OCI-LY7 (cell line): ENCODE data around the gene SMIM10. TPM values are rescaled to one million over a fixed set of nuclear protein-coding genes. Genes with fewer than 3 reads are reported as not detected.

Experiments used
- BruUV-seq: library from RNA; stranded (reverse); fragments of 400-500 nt; replicated peaks from 2 replicates; lab custom pipeline; 2021; lab: Mats Ljungman, UMichigan
- CTCF ChIA-PET: fragments of 300-600 bp; sonication (Branson Sonifier 250); formaldehyde crosslinking; loops from one replicate; lab custom pipeline; 2022; ENCODE audit warnings: antibody characterized with exemption; ENCODE audit not compliant: unreplicated experiment; lab: Charles Lee
- POLR2A ChIA-PET: fragments of 300-600 bp; sonication (Branson Sonifier 250); formaldehyde crosslinking; loops from one replicate; lab custom pipeline; 2022; ENCODE audit warnings: antibody characterized with exemption; lab: Charles Lee
- DNase-seq: peaks from one replicate; pipeline ENCODE4 v3.0.0-alpha.2; 2015; ENCODE audit warnings: low spot score
- H2AFZ ChIP-seq: fragments of 200-600 bp; sonication (generic), shearing (Covaris generic); 2 replicates; pipeline ENCODE4 v1.6.1; 2014; ENCODE audit warnings: mild to moderate bottlenecking, antibody characterized with exemption, low read length, moderate library complexity
- H3K27ac ChIP-seq: fragments of 200-600 bp; sonication (generic); 2 replicates; pipeline ENCODE4 v1.5.1; 2014; ENCODE audit warnings: mixed run types, low read depth, mild to moderate bottlenecking, moderate library complexity, low read length, inconsistent platforms; ENCODE audit not compliant: poor library complexity, severe bottlenecking
- H3K36me3 ChIP-seq: fragments of 200-600 bp; sonication (generic); 2 replicates; pipeline ENCODE4 v1.6.1; 2014; ENCODE audit warnings: mild to moderate bottlenecking, antibody characterized with exemption, low read length, moderate library complexity, mixed read lengths; ENCODE audit not compliant: insufficient read depth
- H3K4me1 ChIP-seq: fragments of 200-600 bp; sonication (generic); 2 replicates; pipeline ENCODE4 v1.5.1; 2014; ENCODE audit warnings: mild to moderate bottlenecking, low read length; ENCODE audit not compliant: insufficient read depth, poor library complexity, severe bottlenecking
- H3K4me2 ChIP-seq: fragments of 200-600 bp; sonication (generic); 2 replicates; pipeline ENCODE4 v1.6.1; 2014; ENCODE audit warnings: mild to moderate bottlenecking, low read length
- H3K4me3 ChIP-seq: fragments of 200-600 bp; sonication (generic); 2 replicates; pipeline ENCODE4 v1.5.1; 2014; ENCODE audit warnings: mild to moderate bottlenecking, low read depth, low read length; ENCODE audit not compliant: poor library complexity, severe bottlenecking
- H3K79me2 ChIP-seq: fragments of 200-600 bp; sonication (generic); 2 replicates; pipeline ENCODE4 v1.6.1; 2016; ENCODE audit warnings: low read depth, mild to moderate bottlenecking, low read length, moderate library complexity, mixed read lengths; ENCODE audit not compliant: insufficient read depth
- H3K9me2 ChIP-seq: fragments of 200-600 bp; sonication (generic); 2 replicates; pipeline ENCODE4 v1.6.1; 2016; ENCODE audit warnings: mild to moderate bottlenecking, low read length, mixed read lengths; ENCODE audit not compliant: insufficient read depth
- H3K9me3 ChIP-seq: fragments of 200-600 bp; sonication (generic); 2 replicates; pipeline ENCODE4 v1.6.1; 2014; ENCODE audit warnings: mild to moderate bottlenecking, mixed run types, low read length, mixed read lengths
- H4K20me1 ChIP-seq: fragments of 200-600 bp; sonication (generic); 2 replicates; pipeline ENCODE4 v1.6.1; 2014; ENCODE audit warnings: mild to moderate bottlenecking, antibody characterized with exemption, low read length, moderate library complexity, mixed read lengths; ENCODE audit not compliant: insufficient read depth
- EZH2phosphoT487 ChIP-seq: fragments of 200-600 bp; sonication (generic); IDR thresholded peaks from 2 replicates; pipeline ENCODE4 v1.6.1; 2018; ENCODE audit warnings: low read depth, borderline replicate concordance, mild to moderate bottlenecking, mixed run types, antibody characterized with exemption, low read length, moderate library complexity, mixed read lengths
- intact Hi-C: fragments of 100-400 bp; cut with micrococcal nuclease; formaldehyde crosslinking; loops from one replicate; pipeline ENCODE4 v1.10.0; 2022; ENCODE audit not compliant: unreplicated experiment
- total RNA-seq, 2 experiments: library from RNA; depleted of rRNA in 1 of 2; stranded (reverse); fragments of >200 nt in 1 of 2; shearing (Covaris generic) in 1 of 2; gene quantifications; 2 replicates each; pipeline ENCODE4 v1.2.3, GENCODE V29; 2014 to 2022
- TF ChIP-seq, protein P1 (sequence below): fragments of 200-600 bp; sonication (generic); conservative IDR thresholded peaks from 2 replicates; pipeline ENCODE4 v1.5.1; 2014; ENCODE audit warnings: mild to moderate bottlenecking, antibody characterized with exemption, low read length, moderate library complexity, mixed read lengths

Gene SMIM10
- total RNA-seq, 2 experiments from 2014 or later: 0.16 to 1.5 TPM

DNA sequence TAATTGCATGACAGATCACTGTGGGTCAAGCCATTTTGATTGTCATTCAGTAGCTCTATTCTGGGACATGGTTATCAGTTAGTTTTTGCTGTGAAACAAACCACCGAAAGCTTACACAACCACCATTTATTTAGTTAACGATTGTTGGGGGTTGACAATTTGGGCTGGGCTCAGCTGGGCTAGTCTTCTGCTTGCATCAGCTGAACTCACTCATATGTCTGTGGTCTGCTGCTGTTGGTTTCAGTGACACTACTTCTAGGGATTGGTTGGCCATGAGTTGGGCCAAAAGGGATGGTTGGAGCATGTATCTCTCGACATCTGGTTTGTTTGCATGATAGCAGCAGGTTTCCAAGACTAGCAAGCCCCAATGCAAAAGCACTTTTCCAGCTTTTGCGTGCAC, 5.3 kb upstream of the SMIM10 start:
- CTCF ChIA-PET: no interaction called here
- H3K36me3 ChIP-seq: no peaks in the 10 kb centered on the region
- H3K4me2 ChIP-seq: no peak overlapping the region
- no TSS peak for BruUV-seq
- no peaks in the 10 kb centered on the region for H3K4me1 ChIP-seq
- DNase-seq: no peak
- intact Hi-C loops: no loop called here
- no peak overlapping the region for H2AFZ ChIP-seq
- H3K79me2 ChIP-seq: no peaks in the 10 kb centered on the region
- H3K9me2 ChIP-seq: no peaks in the 10 kb centered on the region
- POLR2A ChIA-PET: no interaction called here
- H4K20me1 ChIP-seq: no peaks in the 10 kb centered on the region
- no peak overlapping the region for H3K4me3 ChIP-seq
- TF ChIP-seq, protein P1, sequence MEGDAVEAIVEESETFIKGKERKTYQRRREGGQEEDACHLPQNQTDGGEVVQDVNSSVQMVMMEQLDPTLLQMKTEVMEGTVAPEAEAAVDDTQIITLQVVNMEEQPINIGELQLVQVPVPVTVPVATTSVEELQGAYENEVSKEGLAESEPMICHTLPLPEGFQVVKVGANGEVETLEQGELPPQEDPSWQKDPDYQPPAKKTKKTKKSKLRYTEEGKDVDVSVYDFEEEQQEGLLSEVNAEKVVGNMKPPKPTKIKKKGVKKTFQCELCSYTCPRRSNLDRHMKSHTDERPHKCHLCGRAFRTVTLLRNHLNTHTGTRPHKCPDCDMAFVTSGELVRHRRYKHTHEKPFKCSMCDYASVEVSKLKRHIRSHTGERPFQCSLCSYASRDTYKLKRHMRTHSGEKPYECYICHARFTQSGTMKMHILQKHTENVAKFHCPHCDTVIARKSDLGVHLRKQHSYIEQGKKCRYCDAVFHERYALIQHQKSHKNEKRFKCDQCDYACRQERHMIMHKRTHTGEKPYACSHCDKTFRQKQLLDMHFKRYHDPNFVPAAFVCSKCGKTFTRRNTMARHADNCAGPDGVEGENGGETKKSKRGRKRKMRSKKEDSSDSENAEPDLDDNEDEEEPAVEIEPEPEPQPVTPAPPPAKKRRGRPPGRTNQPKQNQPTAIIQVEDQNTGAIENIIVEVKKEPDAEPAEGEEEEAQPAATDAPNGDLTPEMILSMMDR: no peak
- no peak for TF ChIP-seq EZH2phosphoT487
- no peaks in the 10 kb centered on the region for H3K9me3 ChIP-seq
- H3K27ac ChIP-seq: no peak overlapping the region

DNA sequence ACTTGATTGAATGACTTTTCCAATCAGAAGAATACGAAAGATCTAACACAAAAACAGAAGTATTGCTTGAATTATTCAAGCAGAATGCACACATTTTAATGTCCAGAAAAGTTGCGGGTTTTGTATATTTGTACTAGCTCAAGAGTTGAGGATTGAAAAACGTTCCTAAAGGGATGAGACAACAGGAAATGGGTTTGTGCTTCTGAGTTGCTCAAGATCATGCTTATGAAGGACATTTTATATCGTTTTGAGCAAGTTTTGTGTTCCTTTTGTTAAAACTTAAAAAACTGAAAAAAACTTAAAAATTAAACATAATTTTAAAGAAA, 353 bp upstream of the SMIM10 start:
- Histone ChIP-seq H3K4me2 (peak overlapping the region; percentile 40; the same call in 1 of the 2 replicates), H3K36me3 (no peaks in the 10 kb centered on the region), H3K4me3 (no peak overlapping the region), H4K20me1 (no peaks in the 10 kb centered on the region), H3K9me3 (no peaks in the 10 kb centered on the region), H3K79me2 (no peaks in the 10 kb centered on the region), H2AFZ (peak overlapping the region; percentile 50; the same call in 1 of the 2 replicates), H3K9me2 (no peaks in the 10 kb centered on the region), H3K4me1 (peaks cover 6% of the 10 kb centered on the region), H3K27ac (no peak overlapping the region)
- no TSS peak for BruUV-seq
- ChIA-PET CTCF (no interaction called here), POLR2A (interaction anchor here (0.6 kb wide), 2 partner anchors 24 to 1501 kb away, joined by 3 read pairs; no protein-coding TSS in a partner anchor)
- TF ChIP-seq, protein P1: no peak
- TF ChIP-seq EZH2phosphoT487: no peak
- DNase-seq: no peak
- intact Hi-C loops: no loop called here

DNA sequence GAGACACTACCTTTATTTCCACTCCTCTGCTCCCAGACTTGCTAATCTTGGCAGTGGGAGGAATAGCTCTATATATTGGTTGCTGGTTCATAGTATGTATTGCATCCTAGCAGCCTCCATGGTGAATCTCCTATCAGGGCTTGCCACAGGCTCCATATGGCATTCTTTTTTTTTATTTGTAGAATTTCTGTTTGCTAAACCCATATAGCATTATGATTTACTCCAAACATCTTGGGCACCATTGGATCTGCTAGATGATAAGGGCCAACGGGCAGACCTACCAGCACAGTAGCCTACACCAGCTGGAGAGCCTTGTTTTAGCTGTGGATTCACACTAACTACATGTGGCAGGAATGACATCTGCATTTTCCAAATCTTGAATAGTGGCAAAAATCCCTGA, 6.9 kb downstream of the SMIM10 start:
- ChIA-PET CTCF (no interaction called here), POLR2A (no interaction called here)
- no peak for TF ChIP-seq EZH2phosphoT487
- TF ChIP-seq, protein P1: no peak
- no peak for DNase-seq
- Histone ChIP-seq H3K4me1 (no peaks in the 10 kb centered on the region), H3K9me3 (no peaks in the 10 kb centered on the region), H3K4me2 (no peak overlapping the region), H3K36me3 (no peaks in the 10 kb centered on the region), H3K4me3 (no peak overlapping the region), H2AFZ (no peak overlapping the region), H4K20me1 (no peaks in the 10 kb centered on the region), H3K79me2 (no peaks in the 10 kb centered on the region), H3K27ac (no peak overlapping the region), H3K9me2 (no peaks in the 10 kb centered on the region)
- BruUV-seq: no TSS peak
- intact Hi-C loops: no loop called here
